Heart left ventricle (tissue), 13 donors: ENCODE measurements around the gene CDHR3.

Experiments
- CTCF ChIP-seq, 12 donors: fragments of 200-600 bp; sonication (generic) in 4 of 12; IDR thresholded peaks; one replicate each; pipeline versions ENCODE4 v1.5.0 to v1.8.0; 2018 to 2022; ENCODE audit warnings: antibody characterized with exemption in 12 of 12, mild to moderate bottlenecking in 5 of 12
- POLR2A ChIP-seq, 2 donors: fragments of 450-650 bp; IDR thresholded peaks; one replicate each; pipeline ENCODE4 v1.6.1; 2017; ENCODE audit warnings: antibody characterized with exemption in 2 of 2, mild to moderate bottlenecking in 2 of 2, moderate library complexity in 2 of 2
- donor health status: ischemic (EF 13 %, LVEDD 7.1; RV severe dilation, severe dysfunction).
- donor health status: DM: no; HTN: yes; CAD: no.
- donor health status: DM: no; HTN: no; CAD: no.
- donor health status: ischemic (EF 25% LVEDD 6.9; RV normal size, moderate dysfunction).
- donor health status: ischemic (EF 25% LVEDD 5.7; RV mildly dilated, moderate dysfunction).
- donor health status: ischemic (EF 35%, LVEDD 5.7; RV mildly dilated, moderate dysfunction).
- donor health status: nonischemic (EF 11% LVEDD 7.7; RV severe dilation, severe dysfunction).
- donor health status: DM: yes; HTN: yes; CAD: no.
- donor health status: PGD.
- donor health status: ischemic (EF 29% LVEDD 5.4; RV normal size, mild dysfunction).
- donor health status: nonischemic (EF 23%, LVEDD 6.1; RV moderate dilation, normal function).

GRCh38 chr7:106063024-106063423, 100.0 kb downstream of the CDHR3 start:
- no peak for TF ChIP-seq CTCF (IDR thresholded peaks at IDR 0.05)
- TF ChIP-seq POLR2A (IDR thresholded peaks at IDR 0.05) = no peak
